Right ventricle myocardium inferior (tissue), 1 donor: ENCODE data around the gene RPTOR. TPM values are rescaled to one million over a fixed set of nuclear protein-coding genes. Genes with fewer than 3 reads are reported as not detected.

Experiments used
- ATAC-seq: fragments of 200-7000 bp; cut with Tn5 transposase; one replicate; pipeline ENCODE4 v1.9.1; 2020; ENCODE audit warnings: mild to moderate bottlenecking, moderate library complexity
- DNase-seq: peaks from one replicate; pipeline ENCODE4 v3.0.0; 2021; ENCODE audit errors: missing footprints
- intact Hi-C: fragments of 100-400 bp; cut with DNase I; formaldehyde crosslinking; loops from one replicate; pipeline ENCODE4 v1.11.0; 2022
- total RNA-seq: library from RNA; stranded (reverse); fragmentation: NEBNext Ultra II Directional; extraction: Animal tissue kit (Norgen Biotek cat#: 25700); gene quantifications from one replicate; pipeline ENCODE4 v1.2.1, GENCODE V29; 2021
- donor health status: DM: no; HTN: yes; CAD: no; lungs with severe emphysema.

RPTOR gene
- total RNA-seq, 1 donor from 2014 or later: 18.8 TPM

GRCh38 chr17:80930335-80931279 is 386.0 kb downstream of the RPTOR start:
- no peak for ATAC-seq
- intact Hi-C loops: no loop called here
- DNase-seq: no peak

- intact Hi-C loops: no loop called here
- DNase-seq (peak; percentile 22), ATAC-seq (no peak)
Observed at GRCh38 chr17:80931421-80932265, 387.0 kb downstream of the RPTOR start.

- intact Hi-C loops: no loop called here
- ATAC-seq (no peak), DNase-seq (no peak)
Observed at GRCh38 chr17:80935526-80935925, 390.9 kb downstream of the RPTOR start.

GRCh38 chr17:80936218-80936617 is 391.6 kb downstream of the RPTOR start:
- ATAC-seq (no peak), DNase-seq (no peak)
- intact Hi-C loops: no loop called here

GRCh38 chr17:80936723-80937122 is 392.1 kb downstream of the RPTOR start:
- ATAC-seq (no peak), DNase-seq (no peak)
- intact Hi-C loops: no loop called here

GRCh38 chr17:80937462-80938381 is 393.1 kb downstream of the RPTOR start:
- DNase-seq (peak; percentile 47), ATAC-seq (no peak)
- intact Hi-C loops: no loop called here

GRCh38 chr17:80938556-80938955 is 393.9 kb downstream of the RPTOR start:
- DNase-seq (no peak), ATAC-seq (no peak)
- intact Hi-C loops: no loop called here

- DNase-seq: peak; percentile 33
- intact Hi-C loops: no loop called here
- no peak for ATAC-seq
Observed at GRCh38 chr17:80939151-80940145, 394.8 kb downstream of the RPTOR start.

- DNase-seq (peak; percentile 33), ATAC-seq (no peak)
- intact Hi-C loops: no loop called here
Observed at GRCh38 chr17:80940171-80941123, 395.8 kb downstream of the RPTOR start.

- peak; percentile 26 for DNase-seq
- intact Hi-C loops: no loop called here
- ATAC-seq: no peak
Observed at GRCh38 chr17:80941171-80941570, 396.5 kb downstream of the RPTOR start.

- peak; percentile 32 for ATAC-seq
- intact Hi-C loops: no loop called here
- DNase-seq: peak; percentile 71
Observed at GRCh38 chr17:80941743-80942422, 397.2 kb downstream of the RPTOR start.

- intact Hi-C loops: no loop called here
- DNase-seq (peak; percentile 95), ATAC-seq (peak; percentile 87)
Observed at GRCh38 chr17:80942423-80943345, 398.0 kb downstream of the RPTOR start.

- peak; percentile 44 for DNase-seq
- no peak for ATAC-seq
Observed at GRCh38 chr17:80943346-80944145, 398.9 kb downstream of the RPTOR start.

GRCh38 chr17:80944326-80944725 is 399.7 kb downstream of the RPTOR start:
- peak; percentile 26 for DNase-seq
- intact Hi-C loops: no loop called here
- no peak for ATAC-seq

More at GRCh38 chr17:80943346-80944145, 398.9 kb downstream of the RPTOR start:
- intact Hi-C loops: no loop called here
